MM.1S (cell line): Measurements from ENCODE around the gene GLMP.

Experiments
- CTCF ChIP-seq: fragments of 300-600 bp; sonication (generic); IDR thresholded peaks from 2 replicates; pipeline ENCODE4 v1.5.1; 2016; ENCODE audit warnings: antibody characterized with exemption, low read length, mixed read lengths
- EZH2 ChIP-seq: fragments of 300-600 bp; sonication (generic); optimal IDR thresholded peaks from 2 replicates; pipeline ENCODE3; 2017; ENCODE audit warnings: low read depth, mild to moderate bottlenecking, antibody characterized with exemption, low read length, mixed read lengths
- EZH2phosphoT487 ChIP-seq: fragments of 300-600 bp; sonication (generic); IDR thresholded peaks from 2 replicates; pipeline ENCODE4 v1.6.1; 2018; ENCODE audit warnings: antibody characterized with exemption, low read length

- TF ChIP-seq EZH2, result no peak
- TF ChIP-seq CTCF, result no peak
- TF ChIP-seq EZH2phosphoT487, result no peak
These were observed 1.6 kb downstream of the GLMP start for GRCh38 chr1:156293895-156294294.
